CD4-positive, alpha-beta T cell treated with Interleukin-15 for 4 hours (primary cell): Measurements from ENCODE around the gene C19orf73.
A peak's percentile ranks its signal among the peaks of the same experiment; 100 is the strongest.
"Not testable (repeated sequence)": the region's sequence is repeated elsewhere in the genome, so short reads cannot be mapped to it uniquely, and the experiment has no call there.

Experiments used
- DNase-seq: peaks from one replicate; pipeline ENCODE4 v3.0.0-alpha.2; 2020; ENCODE audit warnings: low spot score

C19orf73 gene

DNA sequence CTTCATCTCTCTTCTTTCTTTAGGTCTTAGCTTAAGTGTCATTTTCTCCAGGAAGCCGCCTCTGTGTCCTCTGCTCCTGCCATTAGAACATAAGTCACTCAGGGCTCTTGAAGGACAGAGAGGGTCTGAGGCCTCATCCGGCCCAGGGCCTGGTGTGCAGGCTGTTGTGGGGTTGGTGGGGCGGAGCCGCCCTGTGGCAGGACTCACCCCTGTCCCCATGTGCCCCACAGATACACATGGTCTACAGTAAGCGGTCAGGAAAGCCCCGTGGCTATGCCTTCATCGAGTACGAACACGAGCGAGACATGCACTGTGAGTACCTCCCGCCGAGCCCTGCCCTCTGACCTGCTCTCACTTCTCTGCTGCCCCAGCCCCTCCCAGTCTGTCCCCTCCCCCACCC is 17.8 kb downstream of the C19orf73 start:
- no peak for DNase-seq

DNA sequence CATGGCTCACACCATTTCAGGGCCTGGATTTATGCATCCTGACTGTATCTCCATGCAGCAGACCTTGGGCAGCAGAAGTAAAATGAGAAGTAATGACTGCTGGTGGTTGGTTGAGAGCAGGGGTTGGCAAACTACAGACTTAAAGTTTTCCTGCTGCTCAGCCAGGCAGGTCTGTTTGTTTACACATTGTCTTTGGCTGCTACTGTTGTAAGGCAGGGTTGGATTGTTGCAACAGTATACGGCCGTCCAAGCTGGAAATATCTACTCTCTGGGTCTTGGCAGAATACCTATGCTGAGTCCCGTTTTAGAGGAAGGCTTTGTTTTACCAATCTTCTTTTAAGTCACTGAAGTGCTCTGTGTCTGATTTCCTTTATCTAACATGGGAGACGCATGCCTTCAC is 20.1 kb downstream of the C19orf73 start:
- no peak for DNase-seq

DNA sequence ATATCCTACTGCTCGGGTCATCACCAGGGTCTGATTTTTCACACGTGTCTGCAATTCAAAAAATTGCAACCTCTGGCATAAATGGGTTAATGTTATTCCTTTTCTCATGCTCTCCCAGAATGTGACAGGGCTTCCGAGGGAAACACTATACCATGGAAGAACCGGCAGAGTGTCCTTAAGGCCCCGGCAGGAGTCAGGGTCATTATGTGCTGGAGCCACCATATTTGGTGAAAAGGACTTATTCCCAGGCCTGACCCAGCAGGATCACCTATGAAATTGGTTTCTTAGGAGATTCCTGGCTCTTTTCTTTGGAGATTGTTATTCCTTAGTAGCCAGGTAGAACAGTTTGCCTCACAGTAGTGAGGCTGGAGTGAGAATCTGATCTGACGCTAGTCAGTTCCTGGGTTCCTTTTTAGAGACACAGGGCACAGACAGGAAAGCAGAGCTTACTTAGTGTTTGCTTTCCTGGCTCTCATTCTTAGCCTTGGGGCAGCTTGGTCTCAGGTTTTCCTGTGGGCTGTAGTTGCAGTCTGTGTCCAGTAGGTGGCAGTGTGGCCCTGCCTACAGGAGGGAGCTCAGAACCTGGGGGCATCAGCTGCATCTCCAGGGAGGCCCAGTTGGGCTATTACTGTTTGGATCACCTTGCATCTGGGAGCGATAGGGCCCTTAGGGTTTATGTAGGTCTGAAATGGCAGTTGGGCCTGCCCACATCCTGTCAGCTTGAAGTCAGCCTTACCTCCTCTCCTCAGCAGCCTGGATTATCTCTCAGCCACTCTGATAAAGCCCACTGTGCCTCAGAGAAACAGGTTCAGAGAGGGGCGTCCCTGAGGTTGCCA is 21.3 kb downstream of the C19orf73 start:
- DNase-seq: peak; percentile 81

DNA sequence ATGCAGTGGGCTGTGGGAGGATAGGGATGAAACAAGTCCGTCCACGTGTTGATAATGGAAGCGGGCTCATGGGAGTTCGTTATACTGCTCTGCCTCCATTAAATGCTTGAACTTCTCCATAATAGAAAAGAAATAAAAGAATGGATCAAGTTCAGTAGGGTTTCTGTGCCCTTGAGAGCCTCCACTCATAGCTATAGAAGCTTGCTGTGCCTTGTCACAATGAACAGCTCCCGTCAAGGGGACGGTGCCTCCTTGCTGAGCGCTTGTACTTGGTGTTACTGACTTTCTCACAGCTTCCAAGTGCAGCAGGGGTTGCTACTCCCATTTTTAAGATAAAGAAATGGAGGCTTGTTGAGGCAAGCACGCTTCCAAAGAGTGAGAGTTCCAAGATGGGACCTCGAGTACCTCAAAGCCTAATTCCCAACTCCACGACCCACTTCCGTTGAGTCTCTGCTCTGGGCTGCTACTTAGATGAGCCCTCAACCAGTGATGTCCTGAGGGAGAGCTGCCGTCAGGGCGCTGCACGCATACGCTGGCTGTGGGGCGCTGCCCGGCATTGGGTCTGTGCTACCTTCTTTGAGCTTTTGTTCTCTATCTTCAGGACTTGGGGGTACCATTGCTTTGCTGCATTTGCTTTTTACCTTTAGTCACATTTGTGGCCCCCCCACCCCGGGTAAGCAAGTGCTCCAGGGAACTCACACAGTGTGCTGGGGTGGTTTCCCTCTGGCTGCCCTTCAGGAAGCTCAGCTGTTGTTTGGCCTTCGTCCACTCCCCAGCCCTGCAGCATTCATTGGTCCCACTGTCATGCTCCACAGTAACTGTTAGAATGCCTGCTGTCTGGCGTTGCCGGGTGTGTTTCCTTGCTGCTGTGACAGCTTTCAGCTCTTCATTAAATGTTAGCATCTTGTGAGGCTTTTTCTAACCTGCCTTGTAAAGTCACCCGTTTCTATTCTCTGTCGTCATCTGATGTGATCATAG is 24.1 kb downstream of the C19orf73 start:
- no peak for DNase-seq

DNA sequence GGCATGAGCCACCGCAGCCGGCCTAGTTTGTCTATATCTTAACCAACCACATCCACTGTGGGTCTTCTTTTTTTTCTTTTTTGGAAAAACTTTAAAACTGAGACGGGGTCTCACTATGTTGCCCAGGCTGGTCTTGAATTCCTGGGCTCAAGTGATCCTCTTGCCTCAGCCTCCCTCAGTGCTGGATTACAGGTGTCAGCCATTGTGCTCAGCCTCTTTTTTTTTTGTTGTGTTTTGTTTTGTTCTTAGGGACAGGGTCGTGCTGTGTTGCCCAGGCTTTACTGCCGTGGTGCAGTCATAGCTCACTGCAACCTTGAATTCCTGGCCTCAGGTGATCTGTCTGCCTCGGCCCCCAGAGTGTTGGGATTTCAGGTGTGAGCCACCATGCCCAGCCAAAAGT is 26.3 kb downstream of the C19orf73 start:
- DNase-seq: no peak

DNA sequence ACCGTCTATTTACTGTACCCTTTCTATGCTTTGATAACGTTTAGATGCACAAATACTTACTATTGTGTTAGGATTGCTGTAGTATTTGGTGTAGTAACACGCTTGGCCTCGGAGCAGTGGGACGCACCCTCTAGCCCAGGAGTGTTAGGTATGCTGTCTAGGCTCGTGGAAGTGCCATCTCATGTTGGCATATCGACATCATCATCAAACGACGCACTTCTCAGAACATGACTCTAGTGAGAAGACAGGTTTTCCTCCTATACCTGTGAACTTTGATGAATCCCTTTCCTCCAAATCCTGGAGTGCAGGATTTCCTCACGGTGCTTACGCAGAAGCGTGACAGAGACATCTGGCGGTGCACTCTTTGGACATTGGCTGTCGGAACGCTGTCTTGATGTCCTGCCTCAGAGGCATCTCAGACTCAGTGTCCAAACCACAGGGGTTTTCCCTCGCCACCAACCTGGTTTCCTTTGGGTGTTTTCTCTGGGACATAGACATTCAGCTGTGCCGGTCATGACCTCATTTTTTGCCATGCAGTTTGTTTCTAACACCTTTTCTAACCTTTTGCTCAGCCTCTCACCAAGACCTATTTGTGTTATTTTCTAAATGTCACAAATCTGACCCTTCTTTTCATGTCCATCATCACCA is 27.4 kb downstream of the C19orf73 start:
- no peak for DNase-seq

DNA sequence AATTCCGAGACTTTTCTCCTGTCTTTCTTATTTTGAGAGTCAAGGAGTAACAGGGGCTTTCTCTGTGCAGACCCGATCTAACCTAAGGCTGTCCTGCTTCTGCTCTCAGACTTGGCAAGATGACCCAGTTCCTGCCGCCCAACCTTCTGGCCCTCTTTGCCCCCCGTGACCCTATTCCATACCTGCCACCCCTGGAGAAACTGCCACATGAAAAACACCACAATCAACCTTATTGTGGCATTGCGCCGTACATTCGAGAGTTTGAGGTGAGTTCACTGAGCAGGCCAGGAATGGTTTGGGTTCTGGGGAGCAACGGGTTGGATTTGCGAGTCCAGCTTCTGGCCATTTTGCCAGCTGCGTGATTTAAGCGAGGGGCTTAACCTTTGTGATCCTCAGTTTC is 32.6 kb downstream of the C19orf73 start:
- no peak for DNase-seq

DNA sequence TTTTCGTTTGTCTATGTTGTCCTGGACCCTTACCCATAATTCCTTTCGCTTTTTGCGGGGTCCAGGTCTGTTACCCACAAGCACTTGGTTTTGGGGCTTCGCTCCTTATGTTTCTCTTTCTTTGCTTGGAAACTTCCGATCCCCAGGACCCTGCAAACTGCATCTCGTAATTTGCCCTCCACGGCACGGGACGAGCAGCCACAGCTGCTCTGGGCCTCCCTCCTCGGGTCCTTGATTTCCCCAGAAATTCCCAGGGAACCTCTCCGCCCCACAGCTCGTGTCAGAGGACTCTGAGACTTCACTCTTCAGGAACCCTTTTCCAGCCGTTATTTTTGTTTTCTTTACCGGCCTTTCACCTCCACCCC is 33.1 kb downstream of the C19orf73 start:
- no peak for DNase-seq

DNA sequence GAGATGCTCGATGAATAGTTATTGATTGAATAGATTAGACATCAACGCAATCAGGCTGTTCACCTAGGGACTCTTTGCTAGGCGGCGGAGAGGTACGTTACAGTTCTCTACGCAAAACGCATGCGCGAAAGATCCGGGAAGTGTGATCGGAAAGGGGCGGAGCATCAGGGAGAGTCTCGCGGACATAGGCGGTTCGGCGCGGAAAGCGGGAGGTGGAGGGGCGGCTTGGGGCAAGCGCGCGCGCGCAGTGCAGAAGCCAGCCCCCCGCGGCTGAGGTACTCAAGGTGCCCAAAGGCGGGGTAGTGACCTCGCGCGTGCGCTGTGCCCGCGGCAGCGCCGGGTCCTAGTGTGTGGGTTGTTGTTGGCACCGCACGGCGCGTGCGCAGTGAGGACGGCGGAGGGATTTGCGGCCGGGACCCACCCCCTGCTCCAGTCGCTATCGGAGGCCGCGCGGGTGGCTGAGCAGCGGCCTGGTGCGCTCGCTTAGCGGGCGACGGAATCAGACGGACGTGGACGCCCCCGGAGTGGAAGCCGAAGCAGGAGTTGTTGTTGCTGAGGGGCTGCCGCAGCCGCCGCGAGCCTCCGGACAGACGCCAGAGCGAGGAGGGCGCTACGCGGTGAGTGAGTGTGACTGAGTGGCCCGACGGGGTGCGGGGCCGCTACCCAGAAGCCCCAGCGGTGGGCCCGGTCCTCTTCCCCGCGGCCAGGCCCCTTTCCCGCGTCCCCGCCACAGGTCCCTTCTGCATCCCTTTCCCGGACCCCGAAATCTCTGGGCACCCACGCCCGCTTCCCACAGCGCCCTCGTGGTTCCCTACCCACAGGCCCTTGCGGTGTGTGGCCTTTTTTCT is 33.7 kb downstream of the C19orf73 start, which contains the start of gene SNRNP70:
SNRNP70 (plus strand) TSS at position 432 of the 848 bp plus-strand sequence. CDS start 964 bp downstream, outside the sequence.
- peak; percentile 100 for DNase-seq

DNA sequence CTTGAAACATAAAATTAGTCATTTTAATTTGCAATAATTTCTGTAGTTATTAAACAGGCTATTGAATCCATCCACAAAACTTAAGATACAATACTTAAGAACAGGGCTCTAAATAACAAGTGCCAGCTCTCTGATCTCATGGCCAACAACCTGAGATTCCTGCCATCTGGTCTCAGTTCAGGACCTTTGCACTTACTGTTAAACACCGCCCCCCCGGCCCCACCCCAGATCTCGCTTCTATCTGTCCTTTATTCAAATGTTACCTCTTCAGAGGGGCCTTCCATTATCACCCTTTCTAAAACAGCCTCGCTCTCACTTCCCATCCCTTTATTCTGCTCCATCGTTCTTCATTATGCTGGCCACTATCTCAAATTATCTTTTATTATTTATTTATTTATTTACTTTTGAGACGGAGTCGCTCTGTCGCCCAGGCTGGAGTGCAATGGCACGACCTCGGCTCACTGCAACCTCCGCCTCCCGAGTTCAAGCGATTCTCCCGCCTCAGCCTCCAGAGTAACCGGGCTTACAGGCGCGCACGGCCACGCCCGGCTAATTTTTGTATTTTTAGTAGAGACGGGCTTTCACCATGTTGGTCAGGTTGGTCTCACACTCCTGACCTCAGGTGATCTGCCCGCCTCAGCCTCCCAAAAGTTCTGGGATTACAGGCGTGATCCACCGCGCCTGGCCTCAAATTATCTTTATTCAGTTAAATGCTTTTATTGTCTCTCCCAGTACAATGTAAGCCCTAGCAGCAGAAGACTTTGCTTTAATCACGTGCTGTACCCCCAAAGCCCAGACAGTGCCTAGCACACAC is 34.5 kb downstream of the C19orf73 start:
- no peak for DNase-seq

DNA sequence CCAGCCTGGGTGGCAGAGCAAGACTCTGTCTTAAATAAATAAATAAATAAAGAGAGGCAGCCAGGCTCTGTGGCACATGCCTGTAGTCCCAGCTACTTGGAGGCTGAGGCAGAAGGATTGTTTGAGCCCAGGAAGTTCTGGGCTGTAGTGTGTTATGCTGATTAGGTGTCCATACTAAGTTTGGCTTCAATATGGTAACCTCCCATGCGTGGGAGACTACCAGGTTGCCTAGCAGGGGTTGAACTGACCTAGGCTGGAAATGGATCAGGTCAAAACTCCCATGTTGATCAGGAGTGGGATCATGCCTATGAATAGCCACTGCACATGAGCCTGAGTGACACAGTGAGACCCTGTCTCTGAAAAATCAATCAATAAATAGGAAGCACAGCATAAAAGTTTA is 37.7 kb downstream of the C19orf73 start:
- DNase-seq: no peak

DNA sequence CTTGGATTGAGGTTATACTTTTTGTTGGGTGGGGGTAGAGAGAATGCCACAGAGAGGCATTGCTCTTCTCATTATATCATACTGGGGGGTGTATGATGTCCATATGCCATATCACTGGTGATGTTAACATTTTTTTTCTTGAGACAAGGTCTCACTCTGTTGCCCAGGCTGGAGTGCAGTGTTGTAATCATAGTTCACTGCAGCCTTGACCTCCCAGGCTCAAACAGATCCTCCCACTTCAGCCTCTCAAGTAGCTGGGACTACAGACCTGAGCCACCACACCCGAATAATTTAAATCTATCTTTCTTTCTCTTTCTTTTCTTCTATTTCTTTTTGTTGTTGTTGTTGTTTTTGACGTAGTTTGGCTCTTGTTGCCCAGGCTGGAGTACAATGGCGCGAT is 38.6 kb downstream of the C19orf73 start:
- no peak for DNase-seq

DNA sequence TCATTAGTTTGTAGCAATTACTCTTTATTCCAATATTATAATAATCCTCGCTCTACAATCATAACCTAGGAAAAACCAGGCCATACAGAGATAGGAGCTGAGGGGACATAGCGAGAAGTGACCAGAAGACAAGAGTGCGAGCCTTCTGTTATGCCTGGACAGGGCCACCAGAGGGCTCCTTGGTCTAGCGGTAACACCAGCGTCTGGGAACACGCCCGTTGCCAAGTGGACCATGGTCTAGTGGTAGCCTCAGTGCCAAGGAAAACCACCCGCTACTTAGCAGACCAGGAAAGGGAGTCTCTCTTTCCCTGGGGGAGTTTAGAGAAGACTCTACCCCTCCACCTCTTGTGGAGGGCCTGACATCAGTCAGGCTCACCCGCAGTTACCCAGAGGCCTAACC is 44.1 kb downstream of the C19orf73 start:
- DNase-seq: not testable (repeated sequence)

DNA sequence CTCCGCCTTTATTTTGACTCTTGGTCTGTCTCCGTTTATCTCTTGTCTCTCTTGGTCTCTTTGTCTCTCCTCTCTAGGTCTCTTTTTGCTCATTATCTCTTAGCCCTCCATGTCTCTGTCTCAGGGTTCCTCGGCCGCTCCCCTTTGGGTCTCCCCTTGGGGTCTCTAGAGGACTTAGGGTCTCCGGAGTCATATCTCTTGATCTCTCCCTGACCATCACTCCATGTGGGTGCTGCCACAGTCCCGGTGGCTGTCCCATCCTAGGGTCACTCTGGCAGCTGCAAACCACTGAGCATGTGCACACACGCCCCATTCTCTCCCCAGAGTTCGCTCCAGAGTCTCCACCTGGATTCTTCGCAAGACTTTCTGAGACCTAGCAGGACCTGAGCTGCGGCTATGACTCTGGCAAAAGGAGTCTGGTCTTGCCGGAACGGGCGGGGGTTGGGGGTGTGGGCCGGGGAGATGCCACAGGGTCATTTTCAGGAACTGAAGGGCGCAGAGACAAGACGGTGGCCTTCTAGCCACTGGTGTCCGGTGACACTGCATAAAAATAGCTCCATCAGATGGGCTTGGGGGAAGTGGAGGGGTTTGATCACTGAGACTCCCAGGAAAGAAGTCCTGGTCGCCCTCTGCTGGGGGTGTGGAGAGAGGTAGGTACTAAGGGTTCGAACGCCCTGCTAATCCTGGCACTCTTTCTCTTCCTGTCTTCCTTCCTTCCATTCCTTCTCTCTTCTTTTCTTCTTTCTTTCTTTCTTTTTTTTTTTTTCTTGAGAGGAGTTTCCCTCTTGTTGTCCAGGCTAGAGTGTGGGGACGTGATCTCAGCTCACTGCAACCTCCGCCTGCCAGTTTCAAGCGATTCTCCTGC is 45.2 kb downstream of the C19orf73 start:
- DNase-seq: no peak

DNA sequence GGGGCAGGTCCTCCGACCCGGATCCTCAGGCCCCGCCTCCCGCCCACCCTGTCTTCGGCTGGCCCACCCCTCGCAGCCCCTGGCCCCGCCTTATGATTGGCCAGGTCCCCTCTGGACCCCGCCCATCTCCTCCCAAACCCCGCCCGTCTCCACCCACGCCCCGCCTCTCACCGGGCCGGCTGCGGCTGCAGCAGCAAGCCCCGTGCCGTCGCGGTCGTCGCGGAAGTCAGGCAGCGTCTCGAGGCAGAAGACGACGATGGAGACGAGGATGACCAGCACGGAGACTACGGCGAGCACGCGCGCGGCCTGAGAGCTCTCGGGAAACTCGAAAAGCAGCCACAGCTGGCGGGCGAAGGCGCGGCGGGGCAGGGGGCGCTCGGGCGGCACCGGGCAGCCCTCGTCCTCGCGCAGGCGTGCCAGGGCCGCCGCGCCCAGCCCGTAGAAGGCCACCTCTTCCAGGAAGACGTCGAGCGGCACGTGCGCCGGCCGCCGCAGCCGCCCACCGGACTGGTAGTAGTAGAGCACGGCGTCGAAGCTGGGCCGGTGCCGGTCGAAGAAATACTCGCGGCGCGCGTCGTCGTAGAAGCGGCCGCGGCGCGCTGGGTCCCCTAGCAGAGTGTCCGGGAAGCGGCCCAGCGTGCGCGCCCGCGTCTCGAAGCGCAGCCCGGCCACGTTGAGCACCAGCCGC is 46.9 kb downstream of the C19orf73 start:
- DNase-seq: no peak

DNA sequence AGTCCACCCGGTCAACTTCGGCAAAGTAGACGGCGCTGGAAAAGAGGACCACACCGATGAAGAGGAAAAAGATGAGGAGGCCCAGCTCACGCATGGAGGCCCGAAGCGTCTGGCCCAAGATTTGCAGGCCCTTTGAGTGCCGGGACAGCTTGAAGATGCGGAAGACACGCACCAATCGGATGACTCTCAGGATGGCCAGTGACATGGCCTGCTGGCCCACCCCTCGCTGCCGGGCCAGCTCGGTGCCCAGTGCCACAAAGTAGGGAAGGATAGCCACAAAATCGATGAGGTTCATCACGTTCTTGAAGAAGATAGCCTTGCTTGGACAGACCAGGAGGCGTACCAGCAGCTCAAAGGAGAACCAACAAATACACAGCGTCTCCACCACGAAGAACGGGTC is 48.5 kb downstream of the C19orf73 start:
- DNase-seq: no peak

DNA sequence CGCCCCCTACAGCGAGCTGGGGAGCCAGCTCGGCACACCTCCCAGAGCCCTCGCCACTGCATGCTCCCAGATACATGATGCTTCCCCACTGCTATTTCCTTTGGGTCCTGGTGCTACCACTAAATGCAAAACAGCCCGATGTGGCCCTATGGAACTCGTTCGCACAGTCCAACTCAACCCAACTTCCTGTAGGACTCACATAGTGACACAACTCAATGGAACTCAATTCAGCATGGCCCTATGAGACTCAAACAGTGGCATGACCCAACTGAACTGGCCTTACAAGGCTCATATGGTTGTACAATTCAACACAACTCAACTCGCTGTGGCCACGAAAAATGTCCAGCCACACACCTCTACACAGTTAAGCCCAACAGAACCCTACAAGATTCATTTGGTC is 49.9 kb downstream of the C19orf73 start:
- DNase-seq: no peak
